Hepatocyte (in vitro differentiated cells): Measurements from ENCODE around the gene CRHR2.

Source experiments
- CTCF ChIP-seq: fragments of 200-600 bp; sonication (generic); IDR thresholded peaks from 2 replicates; pipeline ENCODE4 v1.5.1; 2016; ENCODE audit warnings: antibody characterized with exemption, mild to moderate bottlenecking; ENCODE audit not compliant: poor library complexity
- EZH2 ChIP-seq: fragments of 200-600 bp; sonication (generic); IDR thresholded peaks from 2 replicates; pipeline ENCODE4 v1.6.1; 2016; ENCODE audit warnings: antibody characterized with exemption, mild to moderate bottlenecking, borderline replicate concordance

DNA sequence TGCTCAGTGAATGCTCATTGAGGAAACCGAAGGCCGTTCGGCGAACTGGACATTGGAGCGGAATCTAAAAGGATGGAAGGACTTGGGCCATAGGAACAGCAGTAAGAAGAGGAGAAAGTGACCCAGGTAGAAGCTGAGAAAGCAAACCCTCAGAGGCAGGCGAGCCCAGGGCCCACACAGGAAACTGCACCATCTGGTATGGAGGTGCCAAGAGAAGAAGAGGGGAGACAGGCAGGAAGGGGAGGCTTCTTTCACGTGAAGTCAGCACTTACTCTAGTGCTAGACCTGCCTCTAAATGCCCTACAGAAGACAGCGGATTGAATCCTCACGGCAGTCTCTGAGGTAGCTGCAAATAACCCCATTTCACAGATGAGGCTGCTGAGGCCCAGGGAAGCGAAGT, 10.2 kb upstream of the CRHR2 start:
- TF ChIP-seq EZH2 (no peak), CTCF (no peak)
